Loucy (cell line): ENCODE results near the gene VSX1.

ENCODE experiments used
- H2AFZ ChIP-seq: fragments of 200-600 bp; sonication (generic); 2 replicates; pipeline ENCODE4 v1.6.0; 2016; ENCODE audit warnings: antibody characterized with exemption, mild to moderate bottlenecking, low read length, moderate library complexity
- H3F3A ChIP-seq: fragments of 200-600 bp; 2 replicates; pipeline ENCODE4 v1.6.0; 2016; ENCODE audit warnings: antibody characterized with exemption, low read depth, mild to moderate bottlenecking
- H3K27me3 ChIP-seq: fragments of 200-600 bp; sonication (generic); 2 replicates; pipeline ENCODE4 v1.6.1; 2014; ENCODE audit warnings: low read length, mild to moderate bottlenecking; ENCODE audit not compliant: insufficient read depth, poor library complexity, severe bottlenecking
- H3K36me3 ChIP-seq: fragments of 200-600 bp; sonication (generic); 2 replicates; pipeline ENCODE4 v1.6.1; 2016; ENCODE audit warnings: low read length; ENCODE audit not compliant: insufficient read depth
- H3K4me1 ChIP-seq: fragments of 200-600 bp; sonication (generic); 2 replicates; pipeline ENCODE4 v1.5.1; 2014; ENCODE audit warnings: low read length, mild to moderate bottlenecking; ENCODE audit not compliant: insufficient read depth, poor library complexity, severe bottlenecking
- H3K4me2 ChIP-seq: fragments of 200-600 bp; sonication (generic); 2 replicates; pipeline ENCODE4 v1.6.0; 2014; ENCODE audit warnings: antibody characterized with exemption, low read length, low read depth, mild to moderate bottlenecking; ENCODE audit not compliant: poor library complexity, severe bottlenecking
- H3K4me3 ChIP-seq: fragments of 200-600 bp; sonication (generic); 2 replicates; pipeline ENCODE4 v1.5.1; 2014; ENCODE audit warnings: low read length, mild to moderate bottlenecking, mixed read lengths; ENCODE audit not compliant: poor library complexity, severe bottlenecking
- H3K79me2 ChIP-seq: fragments of 200-600 bp; sonication (generic); 2 replicates; pipeline ENCODE4 v1.6.1; 2014; ENCODE audit warnings: low read length; ENCODE audit not compliant: insufficient read depth
- H3K9ac ChIP-seq: fragments of 200-600 bp; sonication (generic); 2 replicates; pipeline ENCODE4 v1.6.0; 2014; ENCODE audit warnings: mild to moderate bottlenecking, low read depth, low read length, moderate library complexity; ENCODE audit not compliant: poor library complexity, severe bottlenecking
- H3K9me2 ChIP-seq: fragments of 200-600 bp; sonication (generic); replicated peaks from 2 replicates; pipeline ENCODE4 v1.6.1; 2016; ENCODE audit warnings: low read depth, low read length, mixed read lengths
- H3K9me3 ChIP-seq: fragments of 200-600 bp; sonication (generic); 2 replicates; pipeline ENCODE4 v1.6.1; 2014; ENCODE audit warnings: mild to moderate bottlenecking, antibody characterized with exemption, low read length, low read depth; ENCODE audit not compliant: insufficient read depth
- H4K20me1 ChIP-seq: fragments of 200-600 bp; sonication (generic); 2 replicates; pipeline ENCODE4 v1.6.0; 2014; ENCODE audit warnings: antibody characterized with exemption, low read length, mild to moderate bottlenecking; ENCODE audit not compliant: insufficient read depth, poor library complexity, severe bottlenecking
- CTCF ChIP-seq: fragments of 200-600 bp; sonication (generic); conservative IDR thresholded peaks from 2 replicates; pipeline ENCODE4 v1.5.1; 2014; ENCODE audit warnings: mild to moderate bottlenecking, antibody characterized with exemption, low read length
- EZH2phosphoT487 ChIP-seq: fragments of 200-600 bp; IDR thresholded peaks from 2 replicates; pipeline ENCODE4 v1.6.1; 2018; ENCODE audit warnings: antibody characterized with exemption, mild to moderate bottlenecking, moderate library complexity, borderline replicate concordance

The VSX1 gene

DNA sequence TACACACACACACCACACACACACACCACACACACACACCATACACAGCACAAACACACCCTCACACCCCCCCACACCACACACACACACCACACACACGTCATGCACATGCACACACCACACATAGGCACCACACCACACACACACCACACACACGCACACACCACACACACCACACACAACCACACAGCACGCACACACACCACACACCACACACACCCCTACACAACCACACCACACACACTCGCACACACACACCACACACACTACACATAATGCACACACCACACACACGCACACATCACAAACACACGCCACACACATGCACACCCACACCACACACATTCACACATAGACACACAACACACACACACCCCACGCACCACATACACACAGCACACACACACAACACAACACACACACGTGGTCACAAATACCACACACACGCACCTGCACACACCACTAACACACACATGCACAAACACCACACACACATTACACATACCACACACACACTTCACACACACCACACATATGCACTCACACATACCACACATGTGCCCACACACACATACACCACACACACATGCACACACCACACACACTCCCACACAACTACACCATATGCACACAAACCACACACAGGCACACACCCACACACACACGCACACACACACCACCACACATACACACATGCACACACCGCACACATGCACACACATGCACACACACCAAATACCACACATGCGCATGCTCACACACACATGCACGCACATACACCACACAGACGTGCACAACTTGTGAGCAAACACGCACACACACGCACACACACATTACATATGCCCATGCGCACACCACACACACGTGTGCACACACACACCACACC, 14.6 kb downstream of the VSX1 start:
- no peaks in the 10 kb centered on the region for H4K20me1 ChIP-seq
- no peaks in the 10 kb centered on the region for H3K27me3 ChIP-seq
- no peaks in the 10 kb centered on the region for H3F3A ChIP-seq
- H3K9me3 ChIP-seq, result no peaks in the 10 kb centered on the region
- H3K4me3 ChIP-seq, result no peak overlapping the region
- H3K4me2 ChIP-seq, result no peak overlapping the region
- H3K4me1 ChIP-seq, result peaks cover 12% of the 10 kb centered on the region
- H3K36me3 ChIP-seq, result no peaks in the 10 kb centered on the region
- H3K9me2 ChIP-seq, result no peaks in the 10 kb centered on the region
- no peak overlapping the region for H2AFZ ChIP-seq
- H3K79me2 ChIP-seq, result no peaks in the 10 kb centered on the region
- TF ChIP-seq EZH2phosphoT487 (no peak), CTCF (no peak)
- no peak overlapping the region for H3K9ac ChIP-seq

DNA sequence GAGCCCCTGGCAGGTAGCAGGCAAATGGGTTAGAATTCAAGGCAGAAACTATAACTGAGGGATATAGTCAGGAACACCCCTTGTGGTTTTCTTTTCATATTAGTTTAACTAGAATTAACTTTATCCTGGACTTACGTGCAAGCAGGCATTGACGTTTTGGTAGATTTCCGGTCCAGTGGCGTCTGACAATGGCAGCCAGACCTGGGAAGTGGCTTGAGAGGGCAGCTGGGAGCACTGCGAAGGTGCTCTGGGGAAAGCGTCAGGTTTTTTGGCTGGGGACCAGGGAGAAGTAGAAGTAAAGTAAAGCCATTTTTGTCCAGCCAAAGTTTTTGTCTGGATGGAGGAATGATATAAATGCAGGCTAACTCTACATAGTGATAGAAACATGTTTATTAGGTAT, 15.6 kb downstream of the VSX1 start:
- H3K4me2 ChIP-seq, result no peak overlapping the region
- no peaks in the 10 kb centered on the region for H3F3A ChIP-seq
- H3K4me3 ChIP-seq, result no peak overlapping the region
- H3K9me3 ChIP-seq, result no peaks in the 10 kb centered on the region
- H3K36me3 ChIP-seq, result no peaks in the 10 kb centered on the region
- no peaks in the 10 kb centered on the region for H4K20me1 ChIP-seq
- TF ChIP-seq EZH2phosphoT487 (no peak), CTCF (no peak)
- H3K79me2 ChIP-seq, result no peaks in the 10 kb centered on the region
- no peaks in the 10 kb centered on the region for H3K9me2 ChIP-seq
- H3K4me1 ChIP-seq, result peaks cover 12% of the 10 kb centered on the region
- H2AFZ ChIP-seq, result no peak overlapping the region
- no peaks in the 10 kb centered on the region for H3K27me3 ChIP-seq
- H3K9ac ChIP-seq, result no peak overlapping the region

GRCh38 chr20:25065625-25066338, 16.2 kb downstream of the VSX1 start:
- Histone ChIP-seq H2AFZ (peak overlapping the region; percentile 36), H3K9me2 (no peaks in the 10 kb centered on the region), H3K4me3 (no peak overlapping the region), H3F3A (no peaks in the 10 kb centered on the region), H3K79me2 (no peaks in the 10 kb centered on the region), H3K4me2 (peak overlapping the region; percentile 43), H3K9ac (no peak overlapping the region), H3K9me3 (no peaks in the 10 kb centered on the region), H3K27me3 (no peaks in the 10 kb centered on the region), H4K20me1 (no peaks in the 10 kb centered on the region), H3K4me1 (peaks cover 12% of the 10 kb centered on the region), H3K36me3 (no peaks in the 10 kb centered on the region)
- TF ChIP-seq EZH2phosphoT487, result no peak
- peak; percentile 84 for TF ChIP-seq CTCF
